K562 (cell line): ENCODE data around the gene CHAT. TPM values are rescaled to one million over a fixed set of nuclear protein-coding genes. Genes with fewer than 3 reads are reported as not detected.

ENCODE experiments used
- ARID4B ChIP-seq: sonication (generic); formaldehyde crosslinking; IDR thresholded peaks from 2 replicates; pipeline ENCODE4 v1.8.0; 2022; ENCODE audit warnings: mild to moderate bottlenecking, missing genetic modification reagents
- ATF2 ChIP-seq: sonication (generic); formaldehyde crosslinking; IDR thresholded peaks from 2 replicates; pipeline ENCODE4 v1.8.1; 2022; ENCODE audit warnings: missing genetic modification reagents
- CBFA2T3 ChIP-seq: fragments of 450-650 bp; IDR thresholded peaks from 2 replicates; pipeline ENCODE4 v1.6.1; 2017
- CBX3 ChIP-seq, 2 experiments: IDR thresholded peaks; 1 replicate in 1 of 2; 2 replicates in 1 of 2; pipeline ENCODE4 v1.6.1; 2012; ENCODE audit warnings: inconsistent platforms in 2 of 2, low read length in 2 of 2, borderline replicate concordance in 1 of 2, control low read depth in 1 of 2
- ELF4 ChIP-seq: fragments of 450-650 bp; formaldehyde crosslinking; IDR thresholded peaks from 2 replicates; pipeline ENCODE4 v1.4.0; 2022; ENCODE audit warnings: missing genetic modification characterization
- ETV5 ChIP-seq: sonication (generic); formaldehyde crosslinking; IDR thresholded peaks from 2 replicates; pipeline ENCODE4 v1.4.0; 2020; ENCODE audit warnings: low read depth, mild to moderate bottlenecking, missing genetic modification reagents
- GATA2 ChIP-seq: sonication (generic); formaldehyde crosslinking; IDR thresholded peaks from 2 replicates; pipeline ENCODE4 v1.4.0; 2020; ENCODE audit warnings: mild to moderate bottlenecking, missing genetic modification reagents
- GMEB1 ChIP-seq: fragments of 250-450 bp; sonication (Bioruptor Pico); IDR thresholded peaks from 2 replicates; pipeline ENCODE4 v1.4.0; 2020; ENCODE audit warnings: mild to moderate bottlenecking
- HNRNPLL ChIP-seq: fragments of 200-400 bp; formaldehyde crosslinking; IDR thresholded peaks from 2 replicates; pipeline ENCODE4 v1.6.1; 2017; ENCODE audit warnings: low read length, low read depth, mild to moderate bottlenecking; ENCODE audit not compliant: poor library complexity, severe bottlenecking
- MNT ChIP-seq, 2 experiments: fragments of 450-650 bp; conservative IDR thresholded peaks; 2 replicates each; pipeline ENCODE4 v1.6.1; 2017; ENCODE audit warnings: mild to moderate bottlenecking in 2 of 2, moderate library complexity in 2 of 2
- MYC ChIP-seq, 2 experiments: fragments of 250-450 bp in 1 of 2; sonication (Bioruptor Pico) in 1 of 2; IDR thresholded peaks; 2 replicates each; pipeline versions ENCODE4 v1.5.1 to v1.6.1; 2012 to 2021; ENCODE audit warnings: low read depth in 2 of 2, borderline replicate concordance in 1 of 2, improper control_type of control experiment in 1 of 2, low read length in 1 of 2, mild to moderate bottlenecking in 1 of 2, moderate library complexity in 1 of 2
- STAG1 ChIP-seq: sonication (generic); formaldehyde crosslinking; IDR thresholded peaks from 2 replicates; pipeline ENCODE4 v1.5.0; 2020; ENCODE audit warnings: missing genetic modification reagents, borderline replicate concordance
- ZFP36 ChIP-seq: fragments of 150-350 bp; IDR thresholded peaks from 2 replicates; pipeline ENCODE4 v1.6.1; 2018; ENCODE audit warnings: low read length, low read depth; ENCODE audit not compliant: partially characterized antibody
- ZNF277 ChIP-seq: fragments of 250-450 bp; sonication (Bioruptor Pico); IDR thresholded peaks from 2 replicates; pipeline ENCODE4 v1.8.0; 2022; ENCODE audit warnings: inconsistent platforms, mild to moderate bottlenecking, moderate library complexity, borderline replicate concordance
- polyA plus RNA-seq, 8 experiments: library from polyadenylated mRNA; depleted of rRNA in 4 of 8; stranded (reverse) in 5 of 8; unstranded in 3 of 8; fragments of >200 nt; fragmentation: Nextera tagmentation in 2 of 8; fragmentation: Illumina TruSeq in 1 of 8; extraction: Ambion mirVana in 2 of 8; extraction: Trizol in 1 of 8; gene quantifications; 2 replicates each; pipeline versions ENCODE4 v1.2.1 to v1.2.3, GENCODE V29; 2011 to 2014; ENCODE audit warnings: inconsistent platforms in 1 of 8, missing spikeins in 1 of 8
- total RNA-seq, 7 experiments: library from RNA; depleted of rRNA in 6 of 7; stranded (reverse); fragments of >200 nt in 6 of 7; fragmentation: Illumina TruSeq in 2 of 7; extraction: Trizol in 2 of 7; gene quantifications; 2 replicates each; pipeline versions ENCODE4 v1.2.1 to v1.2.3, GENCODE V29; 2011 to 2021; ENCODE audit warnings: low replicate concordance in 1 of 7

The CHAT gene
- total and polyA plus RNA-seq, 9 of the 15 experiments (the other 6 are each of a cell fraction or from before 2014, with no cell fraction given), result not detected

- TF ChIP-seq ARID4B, result no peak
- TF ChIP-seq GMEB1 (CRISPR knock-in tag), result peak; percentile 55; the same call in 1 of the 2 replicates
- TF ChIP-seq ZFP36, result peak; percentile 8
- 0 out of 3 replicates have a peak, but pooled peaks of 1 of the 2 experiments have one; percentile 0 for TF ChIP-seq CBX3 (IDR thresholded peaks at IDR 0.05; ENCODE audit: borderline replicate concordance in 1 of 2, low read length in 2 of 2)
- TF ChIP-seq HNRNPLL, result peak; percentile 41
- TF ChIP-seq GATA2 (CRISPR knock-in tag), result no peak
- TF ChIP-seq MYC (IDR thresholded peaks at IDR 0.05; ENCODE audit: low read depth, low read length), result peak; percentile 48; the same call in 1 of the 2 replicates
- TF ChIP-seq MYC (CRISPR knock-in tag; IDR thresholded peaks at IDR 0.05; ENCODE audit: borderline replicate concordance, low read depth), result no peak
- TF ChIP-seq ZNF277, result no peak
- no peak for TF ChIP-seq CBFA2T3
- 0 out of 4 replicates have a peak, but pooled peaks of 1 of the 2 experiments have one; percentile 56 for TF ChIP-seq MNT (conservative IDR thresholded peaks at IDR 0.05)
- TF ChIP-seq ETV5 (CRISPR knock-in tag), result peak; percentile 61; the same call in 1 of the 2 replicates
- no peak for TF ChIP-seq ATF2 (CRISPR knock-in tag)
- no peak for TF ChIP-seq STAG1 (CRISPR knock-in tag)
- TF ChIP-seq ELF4 (CRISPR knock-in tag), result no peak
Measured at GRCh38 chr10:49679480-49679893, 65.7 kb downstream of the CHAT start, which contains the start of gene C10orf53 (continued).
